ENCODE measurements around the gene TESMIN.

- TF ChIP-seq, protein P1, sequence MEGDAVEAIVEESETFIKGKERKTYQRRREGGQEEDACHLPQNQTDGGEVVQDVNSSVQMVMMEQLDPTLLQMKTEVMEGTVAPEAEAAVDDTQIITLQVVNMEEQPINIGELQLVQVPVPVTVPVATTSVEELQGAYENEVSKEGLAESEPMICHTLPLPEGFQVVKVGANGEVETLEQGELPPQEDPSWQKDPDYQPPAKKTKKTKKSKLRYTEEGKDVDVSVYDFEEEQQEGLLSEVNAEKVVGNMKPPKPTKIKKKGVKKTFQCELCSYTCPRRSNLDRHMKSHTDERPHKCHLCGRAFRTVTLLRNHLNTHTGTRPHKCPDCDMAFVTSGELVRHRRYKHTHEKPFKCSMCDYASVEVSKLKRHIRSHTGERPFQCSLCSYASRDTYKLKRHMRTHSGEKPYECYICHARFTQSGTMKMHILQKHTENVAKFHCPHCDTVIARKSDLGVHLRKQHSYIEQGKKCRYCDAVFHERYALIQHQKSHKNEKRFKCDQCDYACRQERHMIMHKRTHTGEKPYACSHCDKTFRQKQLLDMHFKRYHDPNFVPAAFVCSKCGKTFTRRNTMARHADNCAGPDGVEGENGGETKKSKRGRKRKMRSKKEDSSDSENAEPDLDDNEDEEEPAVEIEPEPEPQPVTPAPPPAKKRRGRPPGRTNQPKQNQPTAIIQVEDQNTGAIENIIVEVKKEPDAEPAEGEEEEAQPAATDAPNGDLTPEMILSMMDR (IDR thresholded peaks at IDR 0.05): no peak
- no peak for TF ChIP-seq EZH2 (IDR thresholded peaks at IDR 0.05)
Measured at GRCh38 chr11:68661014-68661413, 90.3 kb downstream of the TESMIN start.
